ENCODE measurements around the gene DHRS2.

Gene DHRS2

DNA sequence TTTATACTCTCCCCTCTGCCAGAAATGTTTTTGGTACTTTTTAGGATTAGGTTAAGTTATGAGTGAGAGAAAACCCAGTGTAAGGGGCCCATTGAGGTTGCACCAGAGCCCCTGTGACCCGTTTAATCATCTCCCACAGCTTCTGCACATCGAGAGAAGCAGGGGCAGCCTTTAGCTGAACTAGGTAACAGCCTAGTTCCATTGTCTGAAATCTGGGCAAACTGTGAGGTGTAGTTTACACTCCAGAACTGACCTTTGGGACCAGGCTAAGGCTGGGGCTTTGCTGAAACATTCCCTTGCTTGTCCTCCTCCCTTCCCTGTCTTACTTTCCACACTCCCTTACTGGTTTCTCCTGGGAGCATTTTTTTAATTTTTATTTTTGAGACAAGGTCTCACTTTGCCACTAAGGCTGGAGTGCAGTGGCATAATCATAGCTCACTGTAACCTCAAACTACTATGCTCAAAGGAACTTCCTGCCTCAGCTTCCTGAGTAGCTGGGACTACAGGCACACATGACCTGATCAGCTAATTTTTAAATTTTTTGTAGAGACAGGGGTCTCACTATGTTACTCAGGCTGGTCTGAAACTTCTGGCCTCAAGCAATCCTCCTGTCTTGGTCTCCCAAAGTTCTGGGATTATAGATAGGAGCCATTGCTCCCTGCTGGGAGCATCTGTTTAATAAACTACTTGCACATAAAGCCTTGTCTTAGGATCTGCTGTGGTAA lies 25.9 kb upstream of the DHRS2 start:
- Histone ChIP-seq H3K4me3 (ENCODE audit: low read depth, low read length) (no peak overlapping the region), H3K36me3 (replicated peaks) (no peaks in the 10 kb centered on the region), H3K27me3 (replicated peaks) (no peaks in the 10 kb centered on the region), H3K27ac (no peak overlapping the region)
- in situ Hi-C loops (cut with HindIII; ENCODE audit: low pct_ligation_motif_present, low sequenced_read_pairs): no loop called here
- TF ChIP-seq, protein P1, sequence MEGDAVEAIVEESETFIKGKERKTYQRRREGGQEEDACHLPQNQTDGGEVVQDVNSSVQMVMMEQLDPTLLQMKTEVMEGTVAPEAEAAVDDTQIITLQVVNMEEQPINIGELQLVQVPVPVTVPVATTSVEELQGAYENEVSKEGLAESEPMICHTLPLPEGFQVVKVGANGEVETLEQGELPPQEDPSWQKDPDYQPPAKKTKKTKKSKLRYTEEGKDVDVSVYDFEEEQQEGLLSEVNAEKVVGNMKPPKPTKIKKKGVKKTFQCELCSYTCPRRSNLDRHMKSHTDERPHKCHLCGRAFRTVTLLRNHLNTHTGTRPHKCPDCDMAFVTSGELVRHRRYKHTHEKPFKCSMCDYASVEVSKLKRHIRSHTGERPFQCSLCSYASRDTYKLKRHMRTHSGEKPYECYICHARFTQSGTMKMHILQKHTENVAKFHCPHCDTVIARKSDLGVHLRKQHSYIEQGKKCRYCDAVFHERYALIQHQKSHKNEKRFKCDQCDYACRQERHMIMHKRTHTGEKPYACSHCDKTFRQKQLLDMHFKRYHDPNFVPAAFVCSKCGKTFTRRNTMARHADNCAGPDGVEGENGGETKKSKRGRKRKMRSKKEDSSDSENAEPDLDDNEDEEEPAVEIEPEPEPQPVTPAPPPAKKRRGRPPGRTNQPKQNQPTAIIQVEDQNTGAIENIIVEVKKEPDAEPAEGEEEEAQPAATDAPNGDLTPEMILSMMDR (IDR thresholded peaks at IDR 0.05; ENCODE audit: low read depth, low read length, missing control alignments): no peak
- no peak for DNase-seq

DNA sequence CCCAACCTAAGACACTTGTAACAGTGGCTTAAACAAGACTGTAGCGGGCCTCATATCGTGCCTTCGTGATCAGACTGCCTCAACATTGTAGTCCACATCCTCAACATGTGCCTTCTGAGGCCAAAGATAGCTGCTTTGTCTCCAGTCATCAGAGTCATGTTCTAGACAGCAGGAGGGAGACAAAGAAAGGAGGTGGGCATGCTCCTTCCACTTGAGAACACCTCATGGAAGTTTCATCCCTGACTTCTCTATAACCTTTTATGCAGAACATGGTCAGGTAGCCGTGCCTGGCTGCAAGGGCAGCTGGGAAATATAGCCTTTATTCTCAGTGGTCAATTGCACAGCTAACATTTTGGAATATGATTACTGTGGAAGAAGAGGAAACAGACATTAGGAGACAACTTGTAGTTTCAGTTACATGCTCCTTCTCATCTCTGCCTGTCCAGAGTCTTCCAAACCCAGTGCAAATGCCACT lies 25.3 kb upstream of the DHRS2 start:
- no peak for DNase-seq
- Histone ChIP-seq H3K27me3 (replicated peaks) (no peaks in the 10 kb centered on the region), H3K36me3 (replicated peaks) (no peaks in the 10 kb centered on the region), H3K4me3 (ENCODE audit: low read depth, low read length) (no peak overlapping the region), H3K27ac (no peak overlapping the region)
- TF ChIP-seq, protein P1 (IDR thresholded peaks at IDR 0.05; ENCODE audit: low read depth, low read length, missing control alignments): no peak
- in situ Hi-C loops (cut with HindIII; ENCODE audit: low pct_ligation_motif_present, low sequenced_read_pairs): no loop called here

DNA sequence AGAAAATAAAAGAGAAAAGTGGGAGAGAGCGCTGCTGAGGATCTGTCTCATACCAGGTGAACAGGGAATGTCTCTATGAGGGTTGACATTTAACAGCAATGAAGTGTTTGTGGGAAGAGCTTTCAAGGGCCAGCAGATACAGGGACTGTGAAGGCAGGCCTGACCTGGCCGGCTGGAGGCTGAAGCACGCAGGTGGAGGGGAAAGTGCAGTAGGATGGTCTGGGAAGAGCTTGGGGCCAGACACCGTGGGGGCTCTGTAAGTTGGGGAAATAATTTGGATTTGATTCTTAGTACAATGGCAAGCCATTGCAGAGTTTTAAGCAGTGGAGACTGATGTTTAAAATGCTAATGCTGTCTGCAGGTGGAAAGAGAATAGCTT lies 23.8 kb upstream of the DHRS2 start:
- Histone ChIP-seq H3K27ac (no peak overlapping the region), H3K36me3 (replicated peaks) (no peaks in the 10 kb centered on the region), H3K4me3 (ENCODE audit: low read depth, low read length) (no peak overlapping the region), H3K27me3 (replicated peaks) (no peaks in the 10 kb centered on the region)
- TF ChIP-seq, protein P1 (IDR thresholded peaks at IDR 0.05; ENCODE audit: low read depth, low read length, missing control alignments): no peak
- in situ Hi-C loops (cut with HindIII; ENCODE audit: low pct_ligation_motif_present, low sequenced_read_pairs): no loop called here
- no peak for DNase-seq

DNA sequence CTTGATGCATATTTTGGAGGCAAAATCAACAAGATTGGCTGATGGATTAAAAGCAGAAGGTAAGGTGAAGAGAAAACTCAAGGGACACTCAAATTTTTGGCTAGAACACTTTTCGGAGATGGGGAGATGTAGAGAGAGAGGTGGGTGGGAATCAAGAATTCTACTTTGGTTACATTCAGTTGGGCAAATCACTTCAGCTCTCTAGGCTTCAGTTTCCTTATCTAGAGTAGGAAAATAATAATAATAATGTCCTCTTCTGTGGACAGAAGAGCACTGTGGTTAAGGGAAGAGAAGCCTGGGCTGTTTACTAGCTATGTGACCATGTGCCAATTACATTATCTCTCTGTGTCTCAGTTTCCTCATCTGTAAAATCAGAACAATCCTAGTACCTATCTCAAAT lies 23.4 kb upstream of the DHRS2 start:
- Histone ChIP-seq H3K27me3 (replicated peaks) (no peaks in the 10 kb centered on the region), H3K27ac (no peak overlapping the region), H3K36me3 (replicated peaks) (no peaks in the 10 kb centered on the region), H3K4me3 (ENCODE audit: low read depth, low read length) (no peak overlapping the region)
- in situ Hi-C loops (cut with HindIII; ENCODE audit: low pct_ligation_motif_present, low sequenced_read_pairs): no loop called here
- TF ChIP-seq, protein P1 (IDR thresholded peaks at IDR 0.05; ENCODE audit: low read depth, low read length, missing control alignments): no peak
- DNase-seq: no peak

DNA sequence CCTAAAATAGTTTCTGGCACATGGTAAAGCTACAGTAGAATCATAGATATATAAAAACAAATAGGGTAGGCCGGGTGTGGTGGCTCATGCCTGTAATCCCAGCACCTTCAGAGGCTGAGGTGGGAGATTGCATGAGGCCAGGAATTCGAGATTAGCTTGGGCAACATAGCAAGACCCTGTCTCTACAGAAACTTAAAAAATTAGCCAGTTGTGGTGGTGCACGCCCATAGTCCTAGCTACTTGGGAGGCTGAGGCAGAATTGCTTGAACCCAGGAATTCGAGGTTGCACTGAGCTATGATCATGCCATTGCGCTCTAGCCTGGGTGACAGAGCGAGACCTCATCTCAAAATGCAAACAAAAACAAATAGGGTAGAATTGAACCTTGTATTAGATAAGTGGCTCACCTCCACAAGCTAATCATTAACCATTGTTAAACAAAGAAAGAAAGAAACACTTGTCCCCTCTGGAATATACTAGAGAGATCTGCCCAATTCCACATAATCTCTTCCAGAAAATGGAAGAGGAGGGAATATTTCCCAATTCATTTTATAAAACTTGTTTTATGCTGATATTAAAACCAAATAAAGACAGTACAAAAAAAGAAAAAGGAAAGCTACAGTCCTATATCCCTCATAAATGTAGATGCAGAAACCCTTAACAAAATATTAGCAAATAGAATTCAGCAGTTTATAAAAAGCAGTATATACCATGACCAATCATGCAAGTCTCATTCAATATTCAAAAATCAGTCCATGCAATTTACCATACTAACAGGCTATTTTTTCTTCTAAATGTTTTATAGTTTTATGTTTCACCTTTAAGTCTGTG lies 22.7 kb upstream of the DHRS2 start:
- Histone ChIP-seq H3K4me3 (ENCODE audit: low read depth, low read length) (no peak overlapping the region), H3K36me3 (replicated peaks) (no peaks in the 10 kb centered on the region), H3K27me3 (replicated peaks) (no peaks in the 10 kb centered on the region), H3K27ac (no peak overlapping the region)
- no peak for DNase-seq
- TF ChIP-seq, protein P1 (IDR thresholded peaks at IDR 0.05; ENCODE audit: low read depth, low read length, missing control alignments): no peak
- in situ Hi-C loops (cut with HindIII; ENCODE audit: low pct_ligation_motif_present, low sequenced_read_pairs): no loop called here
